Astrocyte of the cerebellum (primary cell): ENCODE data around the gene MYLK3.

ENCODE experiments used
- DNase-seq: peaks from one replicate; pipeline ENCODE4 v3.0.0-alpha.2; 2011; ENCODE audit warnings: low read depth
- H3K4me3 ChIP-seq: 2 replicates; pipeline ENCODE4 v1.5.1; 2011; ENCODE audit warnings: mild to moderate bottlenecking, low read depth, low read length, moderate library complexity
- in situ Hi-C: cut with HindIII; loops from 2 replicates; pipeline ENCODE4 v1.10.0; 2017; ENCODE audit warnings: low sequenced_read_pairs
- TF ChIP-seq, protein P1 (sequence below): IDR thresholded peaks from 2 replicates; pipeline ENCODE4 v1.5.1; 2012; ENCODE audit warnings: low read length, low read depth, moderate library complexity, mild to moderate bottlenecking; ENCODE audit errors: missing control alignments

Gene MYLK3

DNA sequence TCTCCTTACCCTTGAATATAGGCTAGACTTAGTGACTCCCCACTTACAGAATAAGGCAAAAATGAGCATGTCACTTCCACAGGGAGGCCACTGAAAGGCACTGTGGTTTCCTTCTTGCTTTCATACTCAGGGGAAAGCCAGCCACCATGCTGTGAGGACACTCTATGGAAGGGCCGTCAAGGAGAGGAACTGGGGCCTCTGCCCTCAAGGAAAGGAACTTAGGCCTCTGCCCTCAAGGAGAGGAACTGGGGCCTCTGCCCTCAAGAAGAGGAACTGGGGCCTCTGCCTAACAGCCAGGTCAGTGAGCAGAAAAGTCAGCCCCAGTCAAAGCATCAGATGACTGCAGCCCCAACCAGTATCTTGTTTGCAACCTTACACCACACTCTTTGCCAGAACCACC lies 89.2 kb downstream of the MYLK3 start:
- in situ Hi-C loops: no loop called here
- TF ChIP-seq, protein P1, sequence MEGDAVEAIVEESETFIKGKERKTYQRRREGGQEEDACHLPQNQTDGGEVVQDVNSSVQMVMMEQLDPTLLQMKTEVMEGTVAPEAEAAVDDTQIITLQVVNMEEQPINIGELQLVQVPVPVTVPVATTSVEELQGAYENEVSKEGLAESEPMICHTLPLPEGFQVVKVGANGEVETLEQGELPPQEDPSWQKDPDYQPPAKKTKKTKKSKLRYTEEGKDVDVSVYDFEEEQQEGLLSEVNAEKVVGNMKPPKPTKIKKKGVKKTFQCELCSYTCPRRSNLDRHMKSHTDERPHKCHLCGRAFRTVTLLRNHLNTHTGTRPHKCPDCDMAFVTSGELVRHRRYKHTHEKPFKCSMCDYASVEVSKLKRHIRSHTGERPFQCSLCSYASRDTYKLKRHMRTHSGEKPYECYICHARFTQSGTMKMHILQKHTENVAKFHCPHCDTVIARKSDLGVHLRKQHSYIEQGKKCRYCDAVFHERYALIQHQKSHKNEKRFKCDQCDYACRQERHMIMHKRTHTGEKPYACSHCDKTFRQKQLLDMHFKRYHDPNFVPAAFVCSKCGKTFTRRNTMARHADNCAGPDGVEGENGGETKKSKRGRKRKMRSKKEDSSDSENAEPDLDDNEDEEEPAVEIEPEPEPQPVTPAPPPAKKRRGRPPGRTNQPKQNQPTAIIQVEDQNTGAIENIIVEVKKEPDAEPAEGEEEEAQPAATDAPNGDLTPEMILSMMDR: no peak

More for the DNA sequence above, 89.2 kb downstream of the MYLK3 start:
- H3K4me3 ChIP-seq: no peak overlapping the region
- no peak for DNase-seq
